H1 (cell line): ENCODE measurements around the gene HHIP. TPM values are rescaled to one million over a fixed set of nuclear protein-coding genes. Genes with fewer than 3 reads are reported as not detected.

Experiments used
- CTCF ChIA-PET: fragments of 300-600 bp; sonication (Branson Sonifier 250); formaldehyde crosslinking; loops from one replicate; lab custom pipeline; 2021; ENCODE audit not compliant: partially characterized antibody; lab: Charles Lee
- POLR2A ChIA-PET: fragments of 300-600 bp; sonication (Branson Sonifier 250); formaldehyde crosslinking; loops from one replicate; lab custom pipeline; 2021; ENCODE audit warnings: inconsistent platforms; ENCODE audit not compliant: partially characterized antibody; lab: Charles Lee
- DNase-seq, 2 experiments: peaks; one replicate each; pipeline versions ENCODE4 v3.0.0 to v3.0.0-alpha.2; 2010 to 2022; ENCODE audit warnings: low spot score in 2 of 2, low read depth in 1 of 2, mixed read lengths in 1 of 2
- FAIRE-seq: peaks from 2 replicates; lab custom pipeline; 2011; peaks lifted over from hg19 to GRCh38; lab: Jason Lieb, UNC
- H2AFZ ChIP-seq: 2 replicates; pipeline ENCODE4 v1.8.1; 2012; ENCODE audit warnings: low read length, inconsistent platforms
- H2AK5ac ChIP-seq: 2 replicates; pipeline ENCODE4 v1.6.1; 2013; ENCODE audit warnings: low read depth, low read length
- H2BK120ac ChIP-seq: replicated peaks from 2 replicates; pipeline ENCODE3; 2013; ENCODE audit warnings: low read depth, low read length, inconsistent platforms
- H2BK12ac ChIP-seq: 2 replicates; pipeline ENCODE4 v1.6.1; 2013; ENCODE audit warnings: low read depth, low read length
- H2BK15ac ChIP-seq: 2 replicates; pipeline ENCODE4 v1.6.1; 2013; ENCODE audit warnings: low read length
- H2BK20ac ChIP-seq: 2 replicates; pipeline ENCODE4 v1.6.1; 2013; ENCODE audit warnings: low read length
- H2BK5ac ChIP-seq: 2 replicates; pipeline ENCODE4 v1.6.1; 2013; ENCODE audit warnings: low read depth, low read length
- H3K14ac ChIP-seq: 2 replicates; pipeline ENCODE4 v1.6.1; 2013; ENCODE audit warnings: inconsistent platforms; ENCODE audit not compliant: insufficient read length
- H3K18ac ChIP-seq: 2 replicates; pipeline ENCODE4 v1.6.1; 2013; ENCODE audit warnings: low read length; ENCODE audit errors: extremely low read depth
- H3K23ac ChIP-seq: 2 replicates; pipeline ENCODE4 v1.6.1; 2013; ENCODE audit warnings: inconsistent platforms; ENCODE audit not compliant: insufficient read length
- H3K23me2 ChIP-seq: 2 replicates; pipeline ENCODE4 v1.6.1; 2013; ENCODE audit warnings: low read depth, low read length
- H3K27ac ChIP-seq: 2 replicates; pipeline ENCODE4 v1.6.1; 2011; ENCODE audit warnings: low read depth, low read length, inconsistent platforms
- H3K27me3 ChIP-seq, 4 experiments: replicated peaks in 1 of 4; 1 replicate in 1 of 4; 2 replicates in 3 of 4; pipeline versions ENCODE4 v1.6.1 to v1.8.1; 2011 to 2013; ENCODE audit warnings: low read length in 3 of 4, mild to moderate bottlenecking in 3 of 4, inconsistent platforms in 2 of 4, mixed read lengths in 2 of 4, moderate library complexity in 1 of 4; ENCODE audit not compliant: control insufficient read depth in 3 of 4, insufficient read depth in 3 of 4; ENCODE audit errors: extremely low read depth in 1 of 4
- H3K36me3 ChIP-seq, 4 experiments: 2 replicates each; pipeline versions ENCODE4 v1.6.1 to v1.8.1; 2011 to 2013; ENCODE audit warnings: mild to moderate bottlenecking in 4 of 4, low read length in 3 of 4, moderate library complexity in 2 of 4, control low read depth in 1 of 4, inconsistent platforms in 1 of 4; ENCODE audit not compliant: insufficient read depth in 4 of 4, control insufficient read depth in 2 of 4
- H3K4ac ChIP-seq: replicated peaks from 2 replicates; pipeline ENCODE3; 2013; ENCODE audit warnings: low read length, low read depth, mixed read lengths, inconsistent platforms; ENCODE audit not compliant: insufficient read length
- H3K4me1 ChIP-seq, 4 experiments: replicated peaks in 1 of 4; 1 replicate in 1 of 4; 2 replicates in 3 of 4; pipeline versions ENCODE4 v1.6.1 to v1.8.1; 2011 to 2013; ENCODE audit warnings: low read length in 3 of 4, inconsistent platforms in 2 of 4, mixed read lengths in 1 of 4; ENCODE audit not compliant: insufficient read depth in 4 of 4, control insufficient read depth in 3 of 4
- H3K4me2 ChIP-seq, 2 experiments: 2 replicates each; pipeline versions ENCODE4 v1.6.1 to v1.8.1; 2011 to 2013; ENCODE audit warnings: low read depth in 2 of 2, low read length in 2 of 2, control low read depth in 1 of 2, inconsistent platforms in 1 of 2, mild to moderate bottlenecking in 1 of 2; ENCODE audit not compliant: insufficient read depth in 1 of 2
- H3K4me3 ChIP-seq, 4 experiments: fragments of 200-600, 300-600 bp in 1 of 4; sonication (generic), shearing (Covaris generic), sonication (Bioruptor Twin) in 1 of 4; 2 replicates each; pipeline versions ENCODE4 v1.5.1 to v1.8.1; 2011 to 2016; ENCODE audit warnings: low read length in 4 of 4, low read depth in 3 of 4, control low read depth in 2 of 4, inconsistent platforms in 2 of 4, mild to moderate bottlenecking in 2 of 4, mixed read lengths in 1 of 4, moderate library complexity in 1 of 4; ENCODE audit not compliant: insufficient read depth in 2 of 4; ENCODE audit errors: extremely low read depth in 1 of 4
- H3K56ac ChIP-seq: replicated peaks from 2 replicates; pipeline ENCODE3; 2013; ENCODE audit warnings: low read depth, mild to moderate bottlenecking, mixed read lengths, low read length, inconsistent platforms; ENCODE audit not compliant: insufficient read length
- H3K79me1 ChIP-seq: 2 replicates; pipeline ENCODE4 v1.6.1; 2013; ENCODE audit warnings: low read depth, low read length, control low read depth
- H3K79me2 ChIP-seq, 2 experiments: 2 replicates each; pipeline versions ENCODE4 v1.6.1 to v1.8.1; 2012 to 2013; ENCODE audit warnings: low read length in 2 of 2, mild to moderate bottlenecking in 2 of 2, inconsistent platforms in 1 of 2; ENCODE audit not compliant: insufficient read depth in 2 of 2, control insufficient read depth in 1 of 2
- H3K9ac ChIP-seq, 4 experiments: replicated peaks in 1 of 4; 1 replicate in 1 of 4; 2 replicates in 3 of 4; pipeline versions ENCODE4 v1.6.1 to v1.8.1; 2011 to 2013; ENCODE audit warnings: low read depth in 3 of 4, low read length in 3 of 4, control low read depth in 2 of 4, mild to moderate bottlenecking in 2 of 4, moderate library complexity in 2 of 4, inconsistent platforms in 1 of 4; ENCODE audit errors: extremely low read depth in 1 of 4
- H3K9me3 ChIP-seq, 2 experiments: 2 replicates each; pipeline versions ENCODE4 v1.6.1 to v1.8.1; 2012 to 2013; ENCODE audit warnings: mild to moderate bottlenecking in 2 of 2, moderate library complexity in 2 of 2, control low read depth in 1 of 2, inconsistent platforms in 1 of 2, low read depth in 1 of 2, low read length in 1 of 2, mixed read lengths in 1 of 2; ENCODE audit not compliant: insufficient read depth in 2 of 2
- H4K20me1 ChIP-seq, 2 experiments: replicated peaks in 1 of 2; 2 replicates each; pipeline versions ENCODE3 to v1.8.1; 2011 to 2013; ENCODE audit warnings: inconsistent platforms in 2 of 2, low read length in 2 of 2, mild to moderate bottlenecking in 1 of 2; ENCODE audit not compliant: insufficient read depth in 2 of 2, control insufficient read depth in 1 of 2
- H4K5ac ChIP-seq: 2 replicates; pipeline ENCODE4 v1.6.1; 2013; ENCODE audit warnings: low read length, low read depth, mixed read lengths, inconsistent platforms; ENCODE audit not compliant: insufficient read length
- H4K8ac ChIP-seq: 2 replicates; pipeline ENCODE4 v1.8.0; 2013; ENCODE audit warnings: mild to moderate bottlenecking, moderate library complexity, low read length, inconsistent platforms; ENCODE audit not compliant: insufficient read depth; ENCODE audit errors: extremely low read depth
- H4K91ac ChIP-seq: replicated peaks from 2 replicates; pipeline ENCODE3; 2013; ENCODE audit warnings: low read length, mixed read lengths, inconsistent platforms; ENCODE audit not compliant: insufficient read length
- BRCA1 ChIP-seq: IDR thresholded peaks from 2 replicates; pipeline ENCODE4 v1.6.1; 2012; ENCODE audit warnings: low read depth, low read length, improper control_type of control experiment
- CEBPB ChIP-seq: IDR thresholded peaks from 2 replicates; pipeline ENCODE4 v1.6.1; 2012; ENCODE audit warnings: low read depth, low read length
- HDAC2 ChIP-seq, 2 experiments: fragments of 300-600 bp in 1 of 2; sonication (generic) in 1 of 2; IDR thresholded peaks; 2 replicates each; pipeline ENCODE4 v1.6.1; 2011 to 2012; ENCODE audit warnings: low read depth in 2 of 2, low read length in 2 of 2, mild to moderate bottlenecking in 2 of 2, moderate library complexity in 2 of 2, borderline replicate concordance in 1 of 2, inconsistent platforms in 1 of 2
- SP2 ChIP-seq: IDR thresholded peaks from 2 replicates; pipeline ENCODE4 v1.6.1; 2012; ENCODE audit warnings: mild to moderate bottlenecking, low read length, inconsistent platforms
- TCF12 ChIP-seq: IDR thresholded peaks from 2 replicates; pipeline ENCODE4 v1.6.1; 2011; ENCODE audit warnings: low read depth, mild to moderate bottlenecking, low read length
- WGBS, 2 experiments: shearing (Covaris generic) in 1 of 2; methylation state at CpG; one replicate each; pipeline versions ENCODE4 v1.1.6 to v1.1.7; 2013 to 2015; ENCODE audit warnings: low lambda C conversion rate in 2 of 2, mixed read lengths in 2 of 2, inconsistent platforms in 1 of 2, low coverage in 1 of 2, missing lambda C conversion rate in 1 of 2; ENCODE audit not compliant: insufficient replicate concordance in 2 of 2, insufficient coverage in 1 of 2, insufficient read length in 1 of 2; ENCODE audit errors: extremely low coverage in 1 of 2, missing lambda C conversion rate in 1 of 2; 5-methylcytosine and 5-hydroxymethylcytosine counted together
- polyA plus RNA-seq, 7 experiments: library from polyadenylated mRNA; depleted of rRNA in 3 of 7; stranded (reverse) in 5 of 7; unstranded in 2 of 7; fragments of >200 nt in 5 of 7; fragments of 200-250 nt in 2 of 7; gene quantifications; 1 replicate in 5 of 7; 2 replicates in 1 of 7; 4 replicates in 1 of 7; pipeline versions ENCODE4 v1.2.1 to v1.2.3, GENCODE V29; 2011 to 2013; ENCODE audit warnings: missing spikeins in 2 of 7, mixed read lengths in 2 of 7
- total RNA-seq: library from RNA; stranded (reverse); fragmentation: NEBNext Ultra II Directional; extraction: Animal tissue kit (Norgen Biotek cat#: 25700); gene quantifications from 2 replicates; pipeline ENCODE4 v1.2.1, GENCODE V29; 2021

The HHIP gene
- total and polyA plus RNA-seq, 2 of the 8 experiments (the other 6 are each of a cell fraction or from before 2014, with no cell fraction given) = 0.05 to 1.3 TPM

DNA sequence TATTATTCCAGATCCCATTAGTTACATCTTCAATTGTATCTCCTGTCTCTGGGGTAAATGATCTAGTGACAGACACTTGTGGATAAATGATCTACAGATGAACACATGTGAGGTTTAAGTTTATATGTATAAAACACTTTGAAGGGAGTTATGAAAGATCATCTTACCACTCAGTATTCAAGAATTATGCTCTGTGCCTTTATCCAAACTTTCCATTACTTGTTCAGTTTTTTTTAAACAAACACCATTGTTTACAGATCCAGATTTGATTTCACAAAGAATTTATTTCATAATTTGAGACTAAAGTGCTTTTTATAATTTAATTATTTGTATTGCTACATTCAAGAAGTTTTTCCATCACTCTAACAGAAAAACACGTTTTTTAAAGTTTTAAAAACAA is 142.5 kb downstream of the HHIP start:
- Histone ChIP-seq H3K36me3 (no peaks in the 10 kb centered on the region), H2BK15ac (no peak overlapping the region), H4K20me1 (no peaks in the 10 kb centered on the region), H3K14ac (no peak overlapping the region), H3K23ac (no peak overlapping the region), H2BK12ac (no peak overlapping the region), H2AFZ (no peak overlapping the region), H3K18ac (no peak overlapping the region), H2AK5ac (no peak overlapping the region), H3K4me2 (no peak overlapping the region), H3K79me1 (no peaks in the 10 kb centered on the region), H4K8ac (no peak overlapping the region), H2BK20ac (no peak overlapping the region), H4K91ac (no peak overlapping the region), H3K9me3 (peaks cover 6 to 14% of the 10 kb centered on the region in 2 experiments; a peak in 3 of 4 replicates), H3K79me2 (no peaks in the 10 kb centered on the region), H3K4me3 (no peak overlapping the region), H3K4me1 (no peaks in the 10 kb centered on the region), H2BK120ac (no peak overlapping the region), H4K5ac (no peak overlapping the region), H3K9ac (no peak overlapping the region), H2BK5ac (no peak overlapping the region), H3K56ac (no peak overlapping the region), H3K27ac (no peak overlapping the region), H3K23me2 (no peaks in the 10 kb centered on the region), H3K4ac (no peak overlapping the region), H3K27me3 (no peaks in the 10 kb centered on the region)
- POLR2A ChIA-PET = interaction anchor here (1.1 kb wide), 1 partner anchor 19 kb away, joined by 3 read pairs; no protein-coding TSS in a partner anchor
- 75% methylated on average over 1 of the region's 1 CpG; no CpG with 5 or more reads in 1 of the 2 experiments for WGBS, 2 experiments
- CTCF ChIA-PET = interaction anchor here (0.6 to 1.7 kb wide), 3 partner anchors 9 to 32 kb away, joined by 3 to 4 read pairs (median 3); no protein-coding TSS in a partner anchor
- no peak for TF ChIP-seq HDAC2 (IDR thresholded peaks at IDR 0.05; ENCODE audit: borderline replicate concordance in 1 of 2, low read depth in 2 of 2, low read length in 2 of 2)
- TF ChIP-seq BRCA1 = no peak
- TF ChIP-seq TCF12 = no peak
- TF ChIP-seq SP2 = no peak
- no peak for TF ChIP-seq CEBPB
- FAIRE-seq = no peak
- DNase-seq = no peak
